Thyroid gland (tissue), 4 donors: ENCODE data around the gene IPO5.

Experiments
- POLR2A ChIP-seq, 2 donors: fragments of 450-650 bp; IDR thresholded peaks; one replicate each; pipeline ENCODE4 v1.6.1; 2017; ENCODE audit warnings: antibody characterized with exemption in 2 of 2, mild to moderate bottlenecking in 2 of 2, moderate library complexity in 1 of 2
- TF ChIP-seq, protein P1 (sequence below), 6 experiments: fragments of 200-600 bp in 3 of 6; fragments of 450-650 bp in 3 of 6; sonication (generic) in 3 of 6; IDR thresholded peaks; one replicate each; pipeline ENCODE4 v1.5.1; 2016 to 2019; ENCODE audit warnings: antibody characterized with exemption in 6 of 6, mild to moderate bottlenecking in 2 of 6, inconsistent platforms in 1 of 6, moderate library complexity in 1 of 6

DNA sequence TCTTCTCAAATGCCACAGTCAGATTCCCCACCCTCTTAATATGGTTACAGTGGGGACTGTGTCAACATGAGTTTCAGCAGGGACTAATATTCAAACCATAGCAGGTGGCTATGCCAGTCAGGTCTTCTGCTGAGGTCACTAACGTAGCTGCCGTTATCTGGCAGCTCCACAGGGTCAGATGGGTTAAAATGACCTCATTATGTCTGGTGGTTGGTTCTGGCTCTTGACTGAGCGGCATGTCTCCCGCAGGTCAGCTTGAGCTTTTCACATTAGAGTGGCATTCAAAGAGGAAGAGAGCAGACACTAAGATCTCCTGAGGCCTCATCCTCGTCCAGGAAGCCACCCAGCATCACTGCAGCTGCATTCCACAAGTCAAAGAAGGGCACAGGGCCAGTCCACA lies 21.4 kb upstream of the IPO5 start:
- no peak for TF ChIP-seq POLR2A (IDR thresholded peaks at IDR 0.05)
- TF ChIP-seq, protein P1, sequence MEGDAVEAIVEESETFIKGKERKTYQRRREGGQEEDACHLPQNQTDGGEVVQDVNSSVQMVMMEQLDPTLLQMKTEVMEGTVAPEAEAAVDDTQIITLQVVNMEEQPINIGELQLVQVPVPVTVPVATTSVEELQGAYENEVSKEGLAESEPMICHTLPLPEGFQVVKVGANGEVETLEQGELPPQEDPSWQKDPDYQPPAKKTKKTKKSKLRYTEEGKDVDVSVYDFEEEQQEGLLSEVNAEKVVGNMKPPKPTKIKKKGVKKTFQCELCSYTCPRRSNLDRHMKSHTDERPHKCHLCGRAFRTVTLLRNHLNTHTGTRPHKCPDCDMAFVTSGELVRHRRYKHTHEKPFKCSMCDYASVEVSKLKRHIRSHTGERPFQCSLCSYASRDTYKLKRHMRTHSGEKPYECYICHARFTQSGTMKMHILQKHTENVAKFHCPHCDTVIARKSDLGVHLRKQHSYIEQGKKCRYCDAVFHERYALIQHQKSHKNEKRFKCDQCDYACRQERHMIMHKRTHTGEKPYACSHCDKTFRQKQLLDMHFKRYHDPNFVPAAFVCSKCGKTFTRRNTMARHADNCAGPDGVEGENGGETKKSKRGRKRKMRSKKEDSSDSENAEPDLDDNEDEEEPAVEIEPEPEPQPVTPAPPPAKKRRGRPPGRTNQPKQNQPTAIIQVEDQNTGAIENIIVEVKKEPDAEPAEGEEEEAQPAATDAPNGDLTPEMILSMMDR (IDR thresholded peaks at IDR 0.05), result no peak
